K562 (cell line): ENCODE results near the gene NR1D2. TPM values are rescaled to one million over a fixed set of nuclear protein-coding genes. Genes with fewer than 3 reads are reported as not detected.

ENCODE experiments used
- ATAC-seq: fragments of 200-7000 bp; cut with Tn5 transposase; 3 replicates; pipeline ENCODE4 v1.9.1; 2020; ENCODE audit warnings: moderate library complexity
- BruUV-seq: library from RNA; stranded (reverse); fragments of 400-500 nt; replicated peaks from 2 replicates; lab custom pipeline; 2021; lab: Mats Ljungman, UMichigan
- CTCF ChIA-PET: fragments of 300-600 bp; formaldehyde crosslinking; extraction: SDS; loops from one replicate; lab custom pipeline; 2021; ENCODE audit warnings: low intra/inter-chr PET ratio; lab: Yijun Ruan, JAX
- POLR2A ChIA-PET: fragments of 300-600, 350-650 bp; sonication (Branson Sonifier 250); formaldehyde crosslinking; extraction: SDS; loops from one replicate; lab custom pipeline; 2021; ENCODE audit warnings: antibody characterized with exemption, inconsistent platforms; lab: Yijun Ruan, JAX
- DNase-seq, 4 experiments: peaks; one replicate each; pipeline versions ENCODE4 v3.0.0 to v3.0.0-alpha.2; 2011 to 2018; ENCODE audit warnings: low spot score in 3 of 4, mixed read lengths in 3 of 4; ENCODE audit errors: extremely low read depth in 1 of 4
- FAIRE-seq: peaks from 2 replicates; lab custom pipeline; 2011; peaks lifted over from hg19 to GRCh38; lab: Jason Lieb, UNC
- H2AFZ ChIP-seq: 2 replicates; pipeline ENCODE4 v1.6.0; 2011; ENCODE audit warnings: low read depth, low read length, control low read depth, inconsistent platforms
- H3K27ac ChIP-seq: fragments of 200-600 bp; 3 replicates; pipeline ENCODE4 v1.8.0; 2011; ENCODE audit warnings: low read depth, mild to moderate bottlenecking, control low read depth, inconsistent platforms, low read length, moderate library complexity, mixed read lengths; ENCODE audit errors: extremely low read depth
- H3K27me3 ChIP-seq, 2 experiments: fragments of 300-600 bp in 1 of 2; 2 replicates in 1 of 2; 3 replicates in 1 of 2; pipeline versions ENCODE4 v1.6.0 to v1.8.0; 2011; ENCODE audit warnings: inconsistent platforms in 2 of 2, low read length in 2 of 2, mild to moderate bottlenecking in 1 of 2, mixed read lengths in 1 of 2, moderate library complexity in 1 of 2; ENCODE audit not compliant: control insufficient read depth in 2 of 2, insufficient read depth in 2 of 2
- H3K36me3 ChIP-seq: fragments of 300-600 bp; 3 replicates; pipeline ENCODE4 v1.8.0; 2011; ENCODE audit warnings: mild to moderate bottlenecking, low read length, inconsistent platforms; ENCODE audit not compliant: control insufficient read depth, insufficient read depth
- H3K4me1 ChIP-seq, 2 experiments: fragments of 200-600 bp in 1 of 2; replicated peaks in 1 of 2; 2 replicates in 1 of 2; 3 replicates in 1 of 2; pipeline versions ENCODE4 v1.5.1 to v1.8.0; 2011; ENCODE audit warnings: inconsistent platforms in 2 of 2, low read length in 2 of 2, mild to moderate bottlenecking in 1 of 2, mixed read lengths in 1 of 2, moderate library complexity in 1 of 2; ENCODE audit not compliant: control insufficient read depth in 2 of 2, insufficient read depth in 2 of 2
- H3K4me2 ChIP-seq: 2 replicates; pipeline ENCODE4 v1.6.1; 2011; ENCODE audit warnings: low read length, control low read depth, inconsistent platforms, mixed read lengths; ENCODE audit not compliant: insufficient read depth
- H3K4me3 ChIP-seq: fragments of 200-600 bp; sonication (generic), shearing (Covaris generic); 2 replicates; pipeline ENCODE4 v1.5.1; 2016; ENCODE audit warnings: control low read depth, inconsistent platforms
- H3K79me2 ChIP-seq: fragments of 200-600 bp; 3 replicates; pipeline ENCODE4 v1.8.0; 2011; ENCODE audit warnings: low read length, inconsistent platforms; ENCODE audit not compliant: control insufficient read depth, insufficient read depth
- H3K9ac ChIP-seq, 2 experiments: 2 replicates each; pipeline versions ENCODE4 v1.6.0 to v1.6.1; 2011; ENCODE audit warnings: low read depth in 2 of 2, low read length in 2 of 2, control low read depth in 1 of 2, inconsistent platforms in 1 of 2, mild to moderate bottlenecking in 1 of 2, mixed read lengths in 1 of 2; ENCODE audit not compliant: insufficient read depth in 1 of 2
- H3K9me1 ChIP-seq: one replicate; pipeline ENCODE4 v1.6.0; 2011; ENCODE audit warnings: inconsistent platforms, mild to moderate bottlenecking, low read length, moderate library complexity; ENCODE audit not compliant: control insufficient read depth, insufficient read depth
- H3K9me3 ChIP-seq: replicated peaks from 2 replicates; pipeline ENCODE4 v1.5.1; 2011; ENCODE audit warnings: low read depth, low read length, inconsistent platforms; ENCODE audit not compliant: control insufficient read depth, insufficient read depth
- H4K20me1 ChIP-seq: replicated peaks from 2 replicates; pipeline ENCODE4 v1.6.1; 2011; ENCODE audit warnings: low read length, inconsistent platforms, mixed read lengths; ENCODE audit not compliant: control insufficient read depth, insufficient read depth
- GABPB2 ChIP-seq: fragments of 250-450 bp; sonication (Bioruptor Pico); conservative IDR thresholded peaks from 2 replicates; pipeline ENCODE4 v1.5.1; 2021; ENCODE audit warnings: mild to moderate bottlenecking
- IFI16 ChIP-seq: fragments of 250-450 bp; sonication (Bioruptor Pico); IDR thresholded peaks from 2 replicates; pipeline ENCODE4 v2.1.2; 2022; ENCODE audit warnings: mild to moderate bottlenecking, inconsistent platforms
- RFX7 ChIP-seq: fragments of 250-450 bp; sonication (Bioruptor Pico); IDR thresholded peaks from 2 replicates; pipeline ENCODE4 v1.5.1; 2021; ENCODE audit warnings: mild to moderate bottlenecking
- SMARCA4 ChIP-seq: fragments of 450-650 bp; IDR thresholded peaks from 2 replicates; pipeline ENCODE4 v1.6.1; 2016
- WGBS: fragments of 100-300 bp; shearing (Covaris generic); methylation state at CpG from one replicate; pipeline ENCODE4 v1.1.6; 2016; ENCODE audit warnings: low coverage, mixed read lengths; ENCODE audit not compliant: insufficient coverage; ENCODE audit errors: missing lambda C conversion rate; 5-methylcytosine and 5-hydroxymethylcytosine counted together
- in situ Hi-C: fragments of 300-500 bp; cut with MboI; formaldehyde crosslinking; loops from 4 replicates; pipeline ENCODE4 v1.15.0; 2018; ENCODE audit warnings: inconsistent platforms, mixed read lengths
- intact Hi-C: fragments of 100-400 bp; cut with micrococcal nuclease; formaldehyde crosslinking; loops from 2 replicates; pipeline ENCODE4 v1.14.2; 2022
- polyA plus RNA-seq, 8 experiments: library from polyadenylated mRNA; depleted of rRNA in 4 of 8; stranded (reverse) in 5 of 8; unstranded in 3 of 8; fragments of >200 nt; fragmentation: Nextera tagmentation in 2 of 8; fragmentation: Illumina TruSeq in 1 of 8; extraction: Ambion mirVana in 2 of 8; extraction: Trizol in 1 of 8; gene quantifications; 2 replicates each; pipeline versions ENCODE4 v1.2.1 to v1.2.3, GENCODE V29; 2011 to 2014; ENCODE audit warnings: inconsistent platforms in 1 of 8, missing spikeins in 1 of 8
- total RNA-seq, 7 experiments: library from RNA; depleted of rRNA in 6 of 7; stranded (reverse); fragments of >200 nt in 6 of 7; fragmentation: Illumina TruSeq in 2 of 7; extraction: Trizol in 2 of 7; gene quantifications; 2 replicates each; pipeline versions ENCODE4 v1.2.1 to v1.2.3, GENCODE V29; 2011 to 2021; ENCODE audit warnings: low replicate concordance in 1 of 7
- TF ChIP-seq, protein P1 (sequence below): fragments of 200-800 bp; sonication (Bioruptor generic); IDR thresholded peaks from 2 replicates; pipeline ENCODE4 v1.6.1; 2017; ENCODE audit warnings: missing genetic modification characterization, missing compliant biosample characterization
- TF ChIP-seq, protein P2 (sequence below), 2 experiments: fragments of 450-650 bp; formaldehyde crosslinking in 1 of 2; IDR thresholded peaks; 2 replicates each; pipeline versions ENCODE4 v1.4.0 to v1.6.1; 2014 to 2020; ENCODE audit warnings: mild to moderate bottlenecking in 2 of 2, borderline replicate concordance in 1 of 2, low read depth in 1 of 2
- TF ChIP-seq, protein P3 (sequence below): conservative IDR thresholded peaks from 2 replicates; pipeline ENCODE4 v1.6.1; 2011; ENCODE audit warnings: low read depth, mild to moderate bottlenecking, low read length; ENCODE audit not compliant: control insufficient read depth

Gene NR1D2
- total and polyA plus RNA-seq, 9 of the 15 experiments (the other 6 are each of a cell fraction or from before 2014, with no cell fraction given) = 1.2 to 5.5 (median 2.9) TPM

DNA sequence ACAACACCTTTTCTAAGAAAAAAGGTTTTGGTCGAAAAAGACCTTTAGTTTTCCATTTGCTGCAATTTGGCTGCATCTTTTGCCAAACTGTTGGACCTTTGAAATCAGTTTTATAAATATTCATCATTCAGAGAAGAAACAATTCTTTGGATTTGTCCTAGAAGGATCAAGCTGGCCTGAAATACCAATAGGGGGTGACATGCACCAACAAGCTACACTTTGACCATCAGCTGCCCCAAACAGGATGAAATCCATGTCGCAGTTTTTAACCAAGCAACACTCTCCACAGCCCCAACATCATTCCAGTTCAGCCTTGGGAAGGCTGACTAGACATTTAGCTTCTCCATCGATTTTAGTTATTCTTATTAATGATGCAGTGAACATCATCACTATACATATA, 18.4 kb upstream of the NR1D2 start (continued):
- TF ChIP-seq, protein P1, sequence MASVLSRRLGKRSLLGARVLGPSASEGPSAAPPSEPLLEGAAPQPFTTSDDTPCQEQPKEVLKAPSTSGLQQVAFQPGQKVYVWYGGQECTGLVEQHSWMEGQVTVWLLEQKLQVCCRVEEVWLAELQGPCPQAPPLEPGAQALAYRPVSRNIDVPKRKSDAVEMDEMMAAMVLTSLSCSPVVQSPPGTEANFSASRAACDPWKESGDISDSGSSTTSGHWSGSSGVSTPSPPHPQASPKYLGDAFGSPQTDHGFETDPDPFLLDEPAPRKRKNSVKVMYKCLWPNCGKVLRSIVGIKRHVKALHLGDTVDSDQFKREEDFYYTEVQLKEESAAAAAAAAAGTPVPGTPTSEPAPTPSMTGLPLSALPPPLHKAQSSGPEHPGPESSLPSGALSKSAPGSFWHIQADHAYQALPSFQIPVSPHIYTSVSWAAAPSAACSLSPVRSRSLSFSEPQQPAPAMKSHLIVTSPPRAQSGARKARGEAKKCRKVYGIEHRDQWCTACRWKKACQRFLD (CRISPR knock-in tag) = no peak

DNA sequence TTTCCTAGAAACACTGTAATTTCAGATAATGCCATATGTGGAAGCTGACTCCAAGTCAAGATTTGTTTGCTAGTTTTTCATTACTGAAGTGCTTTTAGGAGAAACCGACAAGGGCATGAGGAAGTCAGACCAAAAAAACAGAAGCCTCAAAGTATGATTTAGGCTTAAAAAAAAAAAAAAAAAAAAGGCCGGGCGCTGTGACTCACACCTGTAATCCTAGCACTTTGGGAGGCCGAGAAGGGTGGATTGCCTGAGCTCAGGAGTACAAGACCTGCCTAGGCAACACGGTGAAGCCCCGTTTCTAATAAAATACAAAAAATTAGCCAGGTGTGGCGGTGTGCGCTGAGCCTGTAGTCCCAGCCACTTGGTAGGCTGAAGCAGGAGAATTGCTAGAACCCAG, 16.6 kb upstream of the NR1D2 start:
- no peaks in the 10 kb centered on the region for H3K79me2 ChIP-seq
- no peaks in the 10 kb centered on the region for H3K27me3 ChIP-seq
- ATAC-seq (0 out of 3 replicates have a peak, but pooled peaks have one; percentile 7), FAIRE-seq (no peak), DNase-seq (no peak)
- intact Hi-C loops (no loop called here), in situ Hi-C loops (no loop called here)
- no peak overlapping the region for H2AFZ ChIP-seq
- no peaks in the 10 kb centered on the region for H3K9me1 ChIP-seq
- no peak overlapping the region for H3K4me3 ChIP-seq
- peaks cover 0 to 8% of the 10 kb centered on the region in 2 experiments; a peak in 2 of 5 replicates for H3K4me1 ChIP-seq
- no peaks in the 10 kb centered on the region for H3K36me3 ChIP-seq
- ChIA-PET POLR2A (interaction anchor here (1.2 to 8.9 kb wide), 2 partner anchors 10 to 89 kb away, joined by 5 to 81 read pairs; partner anchors contain the start of genes NKIRAS1 and RPL15), CTCF (interaction anchor here (0.6 to 1.7 kb wide), 2 partner anchors 12 to 309 kb away, joined by 3 read pairs; no protein-coding TSS in a partner anchor)
- no peak overlapping the region for H3K27ac ChIP-seq
- WGBS = 26% methylated on average over 7 of the region's 8 CpGs
- no peaks in the 10 kb centered on the region for H4K20me1 ChIP-seq
- no peaks in the 10 kb centered on the region for H3K9me3 ChIP-seq
- 0 out of 4 replicates have a peak overlapping the region, but pooled peaks of 1 of the 2 experiments have one; percentile 26 for H3K9ac ChIP-seq
- no TSS peak for BruUV-seq
- H3K4me2 ChIP-seq = no peak overlapping the region
- TF ChIP-seq IFI16 (no peak), GABPB2 (no peak), SMARCA4 (peak; percentile 38; the same call in 1 of the 2 replicates), RFX7 (CRISPR knock-in tag) (no peak)
- TF ChIP-seq, protein P2, sequence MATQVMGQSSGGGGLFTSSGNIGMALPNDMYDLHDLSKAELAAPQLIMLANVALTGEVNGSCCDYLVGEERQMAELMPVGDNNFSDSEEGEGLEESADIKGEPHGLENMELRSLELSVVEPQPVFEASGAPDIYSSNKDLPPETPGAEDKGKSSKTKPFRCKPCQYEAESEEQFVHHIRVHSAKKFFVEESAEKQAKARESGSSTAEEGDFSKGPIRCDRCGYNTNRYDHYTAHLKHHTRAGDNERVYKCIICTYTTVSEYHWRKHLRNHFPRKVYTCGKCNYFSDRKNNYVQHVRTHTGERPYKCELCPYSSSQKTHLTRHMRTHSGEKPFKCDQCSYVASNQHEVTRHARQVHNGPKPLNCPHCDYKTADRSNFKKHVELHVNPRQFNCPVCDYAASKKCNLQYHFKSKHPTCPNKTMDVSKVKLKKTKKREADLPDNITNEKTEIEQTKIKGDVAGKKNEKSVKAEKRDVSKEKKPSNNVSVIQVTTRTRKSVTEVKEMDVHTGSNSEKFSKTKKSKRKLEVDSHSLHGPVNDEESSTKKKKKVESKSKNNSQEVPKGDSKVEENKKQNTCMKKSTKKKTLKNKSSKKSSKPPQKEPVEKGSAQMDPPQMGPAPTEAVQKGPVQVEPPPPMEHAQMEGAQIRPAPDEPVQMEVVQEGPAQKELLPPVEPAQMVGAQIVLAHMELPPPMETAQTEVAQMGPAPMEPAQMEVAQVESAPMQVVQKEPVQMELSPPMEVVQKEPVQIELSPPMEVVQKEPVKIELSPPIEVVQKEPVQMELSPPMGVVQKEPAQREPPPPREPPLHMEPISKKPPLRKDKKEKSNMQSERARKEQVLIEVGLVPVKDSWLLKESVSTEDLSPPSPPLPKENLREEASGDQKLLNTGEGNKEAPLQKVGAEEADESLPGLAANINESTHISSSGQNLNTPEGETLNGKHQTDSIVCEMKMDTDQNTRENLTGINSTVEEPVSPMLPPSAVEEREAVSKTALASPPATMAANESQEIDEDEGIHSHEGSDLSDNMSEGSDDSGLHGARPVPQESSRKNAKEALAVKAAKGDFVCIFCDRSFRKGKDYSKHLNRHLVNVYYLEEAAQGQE (IDR thresholded peaks at IDR 0.05; ENCODE audit: borderline replicate concordance) = no peak
- TF ChIP-seq, protein P2 (CRISPR knock-in tag; IDR thresholded peaks at IDR 0.05; ENCODE audit: low read depth) = no peak
- TF ChIP-seq, protein P3, sequence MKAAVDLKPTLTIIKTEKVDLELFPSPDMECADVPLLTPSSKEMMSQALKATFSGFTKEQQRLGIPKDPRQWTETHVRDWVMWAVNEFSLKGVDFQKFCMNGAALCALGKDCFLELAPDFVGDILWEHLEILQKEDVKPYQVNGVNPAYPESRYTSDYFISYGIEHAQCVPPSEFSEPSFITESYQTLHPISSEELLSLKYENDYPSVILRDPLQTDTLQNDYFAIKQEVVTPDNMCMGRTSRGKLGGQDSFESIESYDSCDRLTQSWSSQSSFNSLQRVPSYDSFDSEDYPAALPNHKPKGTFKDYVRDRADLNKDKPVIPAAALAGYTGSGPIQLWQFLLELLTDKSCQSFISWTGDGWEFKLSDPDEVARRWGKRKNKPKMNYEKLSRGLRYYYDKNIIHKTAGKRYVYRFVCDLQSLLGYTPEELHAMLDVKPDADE = no peak
